HG03175 (cell line): ENCODE data around the gene LRRC3.

Experiments
- ATAC-seq: cut with Tn5 transposase; IDR thresholded peaks from one replicate; pipeline ENCODE4 v1.9.1; 2021; ENCODE audit warnings: mild to moderate bottlenecking, moderate library complexity; ENCODE audit not compliant: unreplicated experiment

LRRC3 gene

DNA sequence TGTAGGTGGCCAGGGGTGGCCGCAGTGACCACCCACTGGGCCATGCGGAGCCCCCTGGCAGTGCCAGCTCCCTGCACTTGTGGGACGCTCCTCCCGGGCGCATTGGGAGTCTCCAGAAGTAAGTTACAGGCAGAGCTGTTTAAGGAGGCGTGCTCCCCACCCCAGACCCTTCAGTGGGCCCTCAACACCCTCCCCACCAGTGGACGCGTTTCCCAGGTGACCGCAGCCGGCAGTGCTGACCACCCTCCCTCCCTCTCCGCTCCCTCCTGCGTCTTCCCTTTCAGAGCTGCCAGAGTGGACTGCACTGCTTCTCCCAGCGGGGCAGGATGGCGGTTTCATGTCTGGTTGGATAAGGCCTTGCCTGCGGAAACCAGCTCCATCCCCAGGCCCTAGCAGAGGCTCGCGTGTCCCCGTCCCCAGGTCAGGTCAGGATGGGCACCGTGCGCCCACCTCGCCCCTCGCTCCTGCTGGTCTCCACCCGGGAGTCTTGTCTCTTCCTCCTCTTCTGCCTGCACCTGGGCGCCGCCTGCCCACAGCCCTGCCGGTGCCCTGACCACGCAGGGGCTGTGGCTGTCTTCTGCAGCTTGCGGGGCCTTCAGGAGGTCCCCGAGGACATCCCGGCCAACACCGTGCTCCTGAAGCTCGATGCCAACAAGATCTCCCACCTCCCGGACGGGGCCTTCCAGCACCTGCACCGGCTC is 1.1 kb downstream of the LRRC3 start:
- ATAC-seq = no peak

DNA sequence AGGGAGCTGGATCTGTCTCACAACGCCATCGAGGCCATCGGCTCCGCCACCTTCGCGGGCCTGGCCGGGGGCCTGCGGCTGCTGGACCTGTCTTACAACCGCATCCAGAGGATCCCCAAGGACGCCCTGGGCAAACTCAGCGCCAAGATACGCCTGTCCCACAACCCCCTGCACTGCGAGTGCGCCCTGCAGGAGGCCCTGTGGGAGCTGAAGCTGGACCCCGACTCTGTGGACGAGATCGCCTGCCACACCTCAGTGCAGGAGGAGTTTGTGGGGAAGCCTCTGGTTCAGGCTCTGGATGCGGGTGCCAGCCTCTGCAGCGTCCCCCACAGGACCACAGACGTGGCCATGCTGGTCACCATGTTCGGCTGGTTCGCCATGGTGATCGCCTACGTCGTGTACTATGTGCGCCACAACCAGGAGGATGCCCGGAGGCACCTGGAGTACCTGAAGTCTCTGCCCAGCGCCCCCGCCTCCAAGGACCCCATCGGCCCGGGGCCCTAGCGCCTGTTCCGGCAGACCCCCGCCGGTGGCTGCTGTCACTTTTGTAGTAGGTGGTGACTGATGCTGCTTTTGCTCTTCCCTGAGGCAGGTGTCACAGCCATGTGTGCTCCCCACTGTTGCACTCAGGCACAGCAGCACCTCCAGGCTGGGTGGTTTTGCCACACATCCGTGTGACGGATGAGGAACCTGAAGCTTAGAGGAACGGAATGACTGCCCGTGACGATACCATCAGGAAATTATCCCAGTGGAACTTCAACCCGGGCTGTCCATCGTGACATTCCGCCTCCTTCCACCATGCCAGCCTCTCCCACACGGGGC is 1.8 kb downstream of the LRRC3 start:
- ATAC-seq = no peak

DNA sequence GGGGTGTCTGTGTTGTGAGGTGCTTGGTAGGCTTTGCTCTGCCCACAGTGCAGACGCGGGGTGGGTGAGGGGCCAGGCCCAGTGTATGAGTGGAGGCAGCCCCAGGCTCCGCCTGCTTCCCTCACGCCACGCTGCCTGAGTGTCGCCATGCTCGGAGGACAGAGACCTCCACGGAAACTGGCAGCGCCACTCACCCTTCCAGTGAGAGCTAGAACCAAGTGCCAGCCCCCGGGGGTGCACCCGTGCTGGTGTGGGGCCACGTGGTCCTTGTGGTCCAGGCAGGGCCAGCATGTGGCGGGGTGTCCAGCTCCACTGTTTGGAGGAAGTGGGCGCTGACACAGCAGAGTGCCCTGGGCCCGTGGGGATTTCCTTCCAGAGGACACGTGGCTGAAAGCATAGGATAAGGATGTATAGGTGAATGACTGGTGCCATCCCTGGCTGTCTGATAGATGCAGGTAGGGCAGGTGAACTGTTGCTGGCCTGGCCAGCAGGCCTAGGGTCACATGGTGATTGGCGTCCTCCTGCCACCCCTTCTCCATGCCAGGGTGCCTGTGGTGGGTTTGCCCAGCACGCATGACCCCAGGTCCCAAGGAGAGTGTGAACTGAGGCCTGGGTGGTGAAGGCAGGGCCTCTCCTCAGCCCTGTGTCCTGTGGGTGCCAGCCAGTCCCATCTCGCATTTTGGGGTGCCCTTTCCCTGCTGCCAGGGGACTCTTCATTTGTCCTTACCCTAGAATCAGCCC is 3.8 kb downstream of the LRRC3 start:
- ATAC-seq = no peak

DNA sequence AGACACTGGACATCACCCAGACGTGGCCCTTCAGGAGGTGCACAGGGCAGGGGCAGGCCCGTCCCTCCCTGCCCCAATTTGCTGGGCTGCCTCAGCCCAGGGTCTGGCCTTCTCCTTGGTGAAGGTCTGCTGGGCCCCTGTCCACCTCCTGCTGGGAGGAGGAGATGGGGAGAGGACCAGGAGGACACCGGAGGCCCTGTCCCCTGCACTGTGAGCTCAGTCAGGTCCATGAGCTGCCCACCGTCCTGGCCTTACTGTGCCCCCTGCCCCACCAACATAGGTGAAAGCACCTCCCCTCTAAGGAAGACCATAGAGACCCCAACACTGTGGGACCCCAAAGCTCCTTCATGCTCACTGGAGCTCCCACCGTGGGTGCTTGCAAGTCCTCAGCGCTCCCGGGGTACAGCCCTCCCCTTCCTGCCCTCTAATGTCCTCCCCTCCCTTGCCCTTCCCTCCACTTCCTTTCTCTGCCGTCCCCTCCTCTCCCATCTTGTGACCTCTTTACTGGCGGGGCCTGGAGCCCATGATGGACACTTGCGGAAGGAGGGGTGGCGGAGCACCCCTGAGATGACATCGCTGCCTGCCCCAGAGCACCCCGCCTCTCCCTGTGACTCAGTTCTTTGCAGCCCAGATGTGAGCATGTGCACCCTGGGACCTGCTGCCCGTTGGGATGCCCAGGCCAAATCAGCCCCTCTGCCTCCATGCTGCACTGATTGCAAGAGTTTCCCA is 4.6 kb downstream of the LRRC3 start:
- ATAC-seq = no peak

DNA sequence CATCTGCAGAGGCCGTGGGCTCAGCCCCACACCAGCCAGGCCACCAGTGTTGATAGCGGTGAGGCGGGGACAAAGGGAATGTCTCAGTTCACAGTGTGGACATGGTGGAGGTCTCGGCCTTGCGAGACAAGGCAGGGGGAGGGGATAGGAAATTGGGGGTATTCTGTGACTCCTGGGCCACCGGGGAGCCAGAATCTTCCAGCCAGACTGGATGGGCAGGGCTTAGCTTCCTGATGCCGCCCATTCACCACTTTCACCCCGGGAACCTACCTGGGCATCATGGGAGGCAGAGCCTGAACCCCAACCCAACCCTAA is 5.1 kb downstream of the LRRC3 start:
- no peak for ATAC-seq

DNA sequence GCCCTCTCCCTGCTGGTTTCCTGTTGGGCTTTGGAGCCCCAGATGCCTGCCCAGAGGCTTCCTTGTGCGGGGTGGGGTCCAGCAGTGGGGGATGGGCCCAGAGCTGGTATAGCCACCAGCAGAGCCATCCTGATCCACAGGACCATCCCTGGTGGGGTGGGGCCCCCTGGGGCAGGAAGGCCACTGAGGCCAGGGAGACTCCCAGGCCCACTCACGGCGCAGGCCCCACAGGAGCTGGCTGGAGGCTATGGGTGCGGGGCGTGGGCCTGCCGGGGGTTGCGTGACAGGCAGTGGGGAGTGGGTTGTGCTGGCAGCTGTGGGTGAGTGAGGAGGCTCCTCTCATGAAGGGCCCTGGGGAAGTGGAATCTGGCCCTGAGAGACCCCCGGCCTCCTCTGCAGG is 5.7 kb downstream of the LRRC3 start:
- no peak for ATAC-seq

DNA sequence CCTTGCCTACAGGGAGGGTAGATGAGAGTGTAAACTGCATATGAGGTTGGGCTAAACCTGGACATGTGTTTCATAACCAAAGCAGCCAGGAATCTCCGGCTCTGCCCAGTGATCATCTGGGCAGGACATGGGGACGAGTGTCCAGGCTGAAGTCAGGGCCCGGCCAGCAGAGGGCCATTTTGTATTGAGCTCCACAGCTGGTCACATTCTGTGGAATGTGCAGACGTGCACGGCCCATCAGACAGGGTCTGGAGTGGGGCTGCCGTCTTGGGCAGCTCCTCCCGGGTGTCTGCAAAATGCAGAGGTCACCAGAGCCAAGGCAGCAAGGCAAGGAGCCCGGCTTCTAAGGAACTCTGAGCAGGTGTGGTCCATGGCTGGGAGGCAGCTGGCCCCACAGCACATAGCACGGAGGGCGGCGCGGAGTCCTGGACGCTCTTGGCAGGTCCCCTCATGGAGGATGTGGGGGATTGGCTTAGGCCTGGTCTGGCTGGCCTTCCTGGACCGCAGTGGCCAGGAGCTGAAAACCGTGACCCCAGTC is 6.2 kb downstream of the LRRC3 start:
- no peak for ATAC-seq

DNA sequence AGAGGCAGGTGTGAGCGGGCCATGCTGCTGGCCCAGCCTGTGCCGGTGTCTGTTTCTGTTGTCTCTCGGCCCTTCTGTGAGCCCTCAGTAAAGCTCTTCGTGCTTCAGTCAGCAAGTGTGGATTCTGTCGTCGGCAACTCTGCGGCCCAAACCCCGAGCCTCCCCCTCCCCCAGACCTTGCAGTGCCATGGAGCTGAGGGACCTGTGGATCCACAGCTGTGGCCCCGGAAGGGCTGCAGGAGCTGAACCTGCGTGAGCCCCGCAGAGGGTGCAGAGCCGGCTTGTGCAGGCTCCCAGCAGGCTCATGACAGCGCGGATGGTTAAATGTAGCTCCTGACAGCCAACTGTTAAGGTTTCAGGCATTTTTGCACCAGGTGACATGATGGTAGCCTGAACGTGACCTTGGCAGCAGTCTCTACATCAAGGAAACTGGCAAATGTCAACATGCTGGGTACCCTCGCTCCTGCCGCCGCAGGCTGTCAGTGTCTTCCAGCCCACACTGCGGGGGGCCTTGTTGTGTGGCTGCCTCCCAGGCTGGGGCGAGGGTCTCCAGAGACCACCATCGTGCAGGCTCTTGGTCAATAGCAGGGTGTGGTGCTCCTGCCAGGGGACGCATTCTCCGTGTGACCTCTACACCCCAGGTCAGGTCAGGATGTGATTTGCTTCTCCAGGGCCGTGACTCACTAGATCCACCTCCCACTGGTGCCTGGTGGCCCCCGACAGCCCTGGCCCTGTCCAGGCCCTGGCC is 7.0 kb downstream of the LRRC3 start:
- no peak for ATAC-seq

DNA sequence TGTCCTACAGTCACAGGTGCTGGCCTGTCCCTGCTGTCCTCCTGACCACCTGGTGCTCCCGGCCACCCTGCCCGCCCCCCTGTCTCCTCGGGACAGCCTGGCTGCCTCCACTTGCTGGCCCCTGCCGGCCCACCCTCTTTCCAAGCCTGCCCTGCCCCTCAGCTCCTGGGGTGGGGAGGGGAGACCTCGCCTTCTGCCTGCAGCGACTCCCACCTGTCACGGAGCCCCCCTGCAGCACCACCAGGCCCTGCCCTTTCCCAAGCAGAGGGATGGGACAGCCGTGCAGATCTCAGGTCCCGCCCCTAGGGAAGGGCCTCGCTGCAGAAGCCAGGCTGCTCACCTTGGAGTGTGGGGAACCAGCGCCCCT is 7.5 kb downstream of the LRRC3 start:
- no peak for ATAC-seq

DNA sequence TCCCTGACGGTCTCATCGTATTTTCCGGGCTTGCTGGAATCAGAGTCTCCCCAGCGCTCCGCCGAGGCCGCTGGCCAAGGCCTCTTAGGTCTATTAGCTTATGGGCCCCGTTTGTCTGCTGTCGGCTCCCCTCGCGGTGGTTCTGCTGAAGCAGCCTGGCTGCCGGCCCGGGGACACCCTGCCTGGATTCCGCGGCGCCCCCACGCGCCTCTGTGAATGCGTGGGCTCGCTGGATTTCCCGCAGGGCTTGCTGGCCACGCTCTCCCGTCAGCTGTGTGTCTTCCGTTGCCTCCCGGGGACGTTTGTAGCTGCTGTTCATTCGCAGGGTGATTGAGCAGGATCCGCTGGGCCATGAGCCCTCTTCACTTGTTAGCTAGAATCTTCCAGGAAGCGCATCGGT is 8.4 kb downstream of the LRRC3 start:
- no peak for ATAC-seq

DNA sequence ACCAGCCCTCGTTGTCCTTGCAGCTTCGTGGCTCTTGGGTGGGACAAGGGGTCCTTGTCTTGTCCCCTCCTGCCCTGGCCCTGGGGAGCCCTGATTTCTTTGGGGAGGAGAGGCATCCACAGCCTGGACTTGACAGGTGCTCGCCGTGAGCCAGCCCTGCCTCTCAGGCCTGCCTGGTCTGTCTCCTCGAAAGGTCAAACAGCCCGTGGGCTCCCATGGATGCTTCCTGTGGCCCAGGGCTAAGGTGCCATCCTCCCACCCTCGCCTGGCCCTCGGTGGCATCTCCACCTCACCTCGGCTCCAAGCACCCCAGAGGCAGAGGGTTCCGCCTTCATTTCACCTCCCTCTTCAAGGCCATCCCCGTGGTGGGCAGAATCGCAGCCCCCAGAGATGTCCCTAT is 9.0 kb downstream of the LRRC3 start:
- no peak for ATAC-seq

DNA sequence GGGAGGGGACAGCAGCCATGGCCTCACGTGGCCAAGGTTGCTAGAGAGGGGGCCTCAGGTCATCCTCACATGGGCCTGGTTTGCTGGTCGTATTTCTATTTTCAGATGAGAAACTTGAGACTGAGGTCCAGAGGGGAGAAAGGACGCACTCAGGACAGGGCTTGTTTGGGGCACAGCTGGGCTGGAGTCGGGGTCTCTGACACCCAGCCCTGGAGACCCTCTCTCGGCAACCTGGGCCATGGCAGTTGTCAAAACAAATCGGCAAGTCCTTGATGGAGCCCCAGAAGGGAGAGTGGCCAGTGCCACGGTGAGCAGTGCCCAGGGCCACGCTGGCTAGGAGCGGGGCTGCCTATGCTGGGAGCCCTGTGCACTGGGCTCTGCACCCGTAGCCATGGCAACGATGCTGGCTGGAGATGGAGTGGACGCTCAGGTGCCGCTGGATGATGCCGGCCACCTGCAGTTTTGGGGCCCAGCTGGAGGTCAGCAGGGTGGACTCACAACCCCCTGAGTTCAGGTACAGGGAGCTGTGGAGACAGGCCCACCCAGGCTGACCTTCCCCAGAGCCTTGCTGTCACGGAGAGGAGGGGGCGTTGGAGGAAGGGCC is 11.1 kb downstream of the LRRC3 start:
- no peak for ATAC-seq

DNA sequence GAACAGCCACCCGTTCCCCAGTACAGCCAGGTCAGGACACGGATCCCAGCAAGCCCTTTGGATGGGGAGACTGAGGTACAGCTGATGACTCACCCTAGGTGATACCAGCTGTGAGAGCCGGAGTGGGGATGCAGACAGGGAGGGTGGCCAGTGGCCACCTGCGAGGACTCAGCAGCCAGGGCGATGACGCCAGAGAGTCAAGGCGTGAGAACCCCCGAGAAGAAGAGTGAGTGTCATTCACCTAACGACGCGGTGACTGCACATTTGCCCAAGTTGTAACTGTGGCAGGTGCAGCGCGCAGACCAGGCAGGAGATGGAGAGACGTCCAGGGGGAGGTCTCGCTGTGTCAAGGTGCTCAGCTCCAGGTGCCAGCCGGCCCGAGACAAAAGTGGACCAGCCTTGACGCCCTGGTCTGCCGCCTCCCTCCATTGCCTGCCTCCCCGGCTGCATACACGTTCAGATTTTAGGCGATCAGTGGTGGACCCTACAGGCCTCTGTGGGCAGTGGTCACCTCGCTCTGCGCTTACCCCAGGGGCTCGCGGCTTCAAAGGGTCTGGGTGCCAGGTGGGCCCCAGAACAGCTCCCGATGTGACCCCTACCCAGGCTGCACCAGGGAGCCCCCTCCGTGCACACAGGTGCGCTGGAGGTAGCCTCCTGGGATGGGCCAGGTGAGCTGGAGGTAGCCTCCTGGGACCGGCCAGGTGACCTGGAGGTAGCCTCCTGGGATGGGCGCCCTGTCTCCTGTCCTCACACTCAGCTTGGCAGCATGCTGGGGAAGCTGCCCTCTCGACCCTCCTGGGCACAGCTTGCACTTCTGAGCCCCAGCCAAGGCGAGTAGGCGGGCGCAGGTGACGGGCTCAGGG is 11.9 kb downstream of the LRRC3 start:
- ATAC-seq = no peak

DNA sequence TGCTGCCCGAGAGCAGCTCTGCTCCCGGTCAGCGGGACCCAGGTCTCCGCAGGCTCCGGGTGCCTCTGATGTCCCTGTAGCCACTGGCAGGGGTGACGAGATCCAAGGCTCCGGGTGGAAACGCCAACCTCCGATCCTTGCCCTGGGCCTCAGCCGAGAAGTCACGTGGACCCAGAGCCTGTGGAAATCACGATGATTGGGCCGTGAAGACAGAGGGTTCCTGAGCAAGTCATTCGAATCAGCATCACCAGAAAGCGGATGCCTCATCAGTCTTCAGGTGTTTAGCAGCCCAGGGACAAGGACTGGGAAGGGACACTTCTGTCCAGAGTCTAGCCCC is 12.5 kb downstream of the LRRC3 start:
- ATAC-seq = no peak

DNA sequence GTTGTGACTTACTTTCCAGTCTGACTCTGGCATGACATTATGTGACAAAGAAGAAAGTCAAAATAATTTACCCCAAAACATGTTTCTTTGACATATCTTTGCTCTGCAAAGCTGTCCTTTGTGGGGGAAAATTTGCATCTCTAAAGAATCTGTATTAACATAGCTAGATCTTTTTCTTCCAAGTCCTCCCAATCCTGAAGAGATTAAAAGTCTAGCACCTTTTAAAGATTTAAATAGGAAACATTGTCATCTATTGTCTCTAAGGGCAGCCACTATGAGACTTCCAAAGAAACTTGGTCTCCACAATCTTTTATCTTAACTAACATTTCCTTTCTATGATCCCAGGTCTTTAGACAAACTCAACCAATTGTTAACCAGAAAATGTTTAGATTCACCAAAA is 16.0 kb downstream of the LRRC3 start:
- no peak for ATAC-seq

DNA sequence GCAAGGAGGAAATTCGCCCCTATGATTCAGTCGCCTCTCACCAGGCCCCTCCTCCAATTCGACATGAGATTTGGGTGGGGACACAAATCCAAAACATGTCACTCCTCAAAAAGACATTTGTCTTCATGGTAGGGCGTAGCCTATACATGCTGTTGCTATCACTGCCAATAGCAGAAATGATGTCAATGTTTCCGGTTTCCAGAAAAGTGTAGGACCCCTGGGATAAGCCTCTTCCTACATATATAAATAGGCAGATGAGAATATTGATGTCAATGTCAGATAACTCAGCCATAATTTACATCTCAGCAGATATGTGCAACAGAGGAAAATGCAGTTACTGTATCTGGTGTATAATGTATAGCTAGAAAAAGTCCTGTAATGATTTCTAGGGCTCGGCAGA is 16.7 kb downstream of the LRRC3 start:
- no peak for ATAC-seq

DNA sequence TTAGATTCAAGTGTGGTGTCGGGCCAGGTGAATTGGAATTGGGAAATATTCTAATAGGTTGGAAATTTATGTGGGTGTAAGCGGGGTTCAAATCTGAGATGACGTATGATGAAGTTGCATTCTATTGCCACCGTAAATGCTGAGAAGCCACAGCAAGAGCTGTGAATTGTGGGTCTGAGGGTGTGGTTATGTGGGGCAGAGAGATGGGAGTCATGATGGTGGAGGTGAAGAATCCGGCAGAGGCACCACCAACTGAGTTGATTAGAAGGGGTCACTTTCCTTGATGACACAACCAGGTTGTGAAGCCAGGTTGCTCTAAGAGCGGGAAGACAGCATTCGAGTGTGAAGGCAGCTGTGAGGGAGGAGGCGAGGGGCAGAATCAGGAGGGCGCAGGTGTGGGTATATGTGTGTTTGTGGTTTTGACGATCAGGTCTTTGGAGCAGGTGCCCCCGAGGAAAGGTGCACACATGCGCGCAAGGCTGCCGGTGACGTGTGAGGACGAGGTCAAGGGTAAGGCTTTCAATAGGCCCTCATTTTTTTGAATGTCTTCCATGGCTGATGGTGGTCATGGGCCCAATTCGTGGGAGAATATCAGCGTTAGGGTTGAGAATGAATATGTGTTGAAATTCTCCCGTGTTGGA is 18.7 kb downstream of the LRRC3 start:
- no peak for ATAC-seq

DNA sequence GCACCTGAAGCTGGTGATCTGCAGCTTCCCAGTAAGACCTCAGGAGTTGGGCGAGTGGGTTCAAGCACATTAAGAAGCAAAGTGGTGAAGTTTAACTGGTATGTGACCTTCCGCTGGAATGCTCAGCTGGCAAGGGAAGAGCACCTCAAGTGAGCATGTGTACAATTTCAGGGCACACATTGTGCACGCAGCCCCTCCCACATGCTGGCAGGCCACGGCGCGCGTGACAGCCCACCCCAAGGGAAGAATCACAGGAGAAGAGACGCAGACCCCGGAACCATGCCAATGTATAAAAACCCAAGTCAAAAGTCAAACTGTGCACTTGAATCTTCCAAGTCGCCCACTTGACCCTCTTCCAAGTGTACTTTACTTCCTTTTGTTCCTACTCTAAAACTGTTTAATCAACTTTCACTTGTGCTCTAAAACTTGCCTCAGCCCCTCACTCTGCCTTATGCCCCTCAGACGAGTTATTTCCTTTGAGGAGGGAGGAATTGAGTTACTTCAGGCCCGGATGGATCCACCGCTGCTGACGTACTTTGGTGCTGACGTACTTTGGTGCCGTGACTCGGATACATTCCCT is 20.0 kb downstream of the LRRC3 start:
- no peak for ATAC-seq
